ENCODE measurements around the gene ZAP70. TPM values are rescaled to one million over a fixed set of nuclear protein-coding genes. Genes with fewer than 3 reads are reported as not detected.

The ZAP70 gene
- total and polyA plus RNA-seq, 4 experiments from 2014 or later = 140 to 419 (median 276) TPM

DNA sequence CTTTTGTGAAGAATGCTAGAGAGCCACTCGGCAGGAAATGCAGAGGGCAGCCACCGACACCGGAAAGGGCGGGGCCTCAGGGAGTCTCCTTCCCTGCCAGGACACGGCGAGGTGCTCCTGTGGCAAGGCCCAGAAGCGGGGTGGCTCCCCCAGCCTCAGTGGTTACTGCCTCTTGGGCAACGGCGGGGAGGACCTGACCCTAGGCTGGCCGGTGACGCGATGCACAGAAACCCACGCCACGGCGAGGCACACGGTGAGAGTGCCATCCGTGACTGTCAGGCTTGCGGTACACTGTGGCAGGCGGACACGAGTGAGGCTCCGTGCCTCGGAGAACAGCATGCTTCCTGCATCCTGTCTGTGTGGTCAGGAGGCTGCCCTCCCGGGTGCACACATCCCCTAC lies 47.8 kb downstream of the ZAP70 start:
- Mint-ChIP-seq H3K27ac (peak overlapping the region; percentile 70 to 96 (median 90)), H3K4me3 (peak overlapping the region; percentile 12 to 79 (median 58)), H3K9me3 (peaks cover 0 to 1% (median 0%) of the 10 kb centered on the region in 8 donors), H3K4me1 (peaks cover 19 to 44% (median 35%) of the 10 kb centered on the region in 4 donors), H3K36me3 (peaks cover 46 to 68% of the 10 kb centered on the region in 2 donors), H3K27me3 (no peaks in the 10 kb centered on the region)
- Histone ChIP-seq H3K9me3 (ENCODE audit: control insufficient read depth in 1 of 2, low read length in 2 of 2) (no peaks in the 10 kb centered on the region), H3K4me1 (ENCODE audit: insufficient read depth, low read length) (peaks cover 34% of the 10 kb centered on the region), H3K36me3 (ENCODE audit: insufficient read depth, low read length) (peaks cover 34% of the 10 kb centered on the region), H3K4me3 (ENCODE audit: low read length in 2 of 2) (peak overlapping the region in 1 of 2 donors; percentile 8), H3K27ac (ENCODE audit: low read depth, low read length) (peak overlapping the region; percentile 44), H3K27me3 (ENCODE audit: insufficient read depth, low read length) (no peaks in the 10 kb centered on the region)
- intact Hi-C loops (cut with micrococcal nuclease) = no loop called here
- peak; percentile 49 to 72 (median 58) for DNase-seq
- POLR2A ChIA-PET (ENCODE audit: partially characterized antibody) = no interaction called here
- CTCF ChIA-PET (ENCODE audit: partially characterized antibody) = interaction anchor here (1.0 to 1.3 kb wide), 2 partner anchors 13 to 17 kb away, joined by 3 read pairs; no protein-coding TSS in a partner anchor

DNA sequence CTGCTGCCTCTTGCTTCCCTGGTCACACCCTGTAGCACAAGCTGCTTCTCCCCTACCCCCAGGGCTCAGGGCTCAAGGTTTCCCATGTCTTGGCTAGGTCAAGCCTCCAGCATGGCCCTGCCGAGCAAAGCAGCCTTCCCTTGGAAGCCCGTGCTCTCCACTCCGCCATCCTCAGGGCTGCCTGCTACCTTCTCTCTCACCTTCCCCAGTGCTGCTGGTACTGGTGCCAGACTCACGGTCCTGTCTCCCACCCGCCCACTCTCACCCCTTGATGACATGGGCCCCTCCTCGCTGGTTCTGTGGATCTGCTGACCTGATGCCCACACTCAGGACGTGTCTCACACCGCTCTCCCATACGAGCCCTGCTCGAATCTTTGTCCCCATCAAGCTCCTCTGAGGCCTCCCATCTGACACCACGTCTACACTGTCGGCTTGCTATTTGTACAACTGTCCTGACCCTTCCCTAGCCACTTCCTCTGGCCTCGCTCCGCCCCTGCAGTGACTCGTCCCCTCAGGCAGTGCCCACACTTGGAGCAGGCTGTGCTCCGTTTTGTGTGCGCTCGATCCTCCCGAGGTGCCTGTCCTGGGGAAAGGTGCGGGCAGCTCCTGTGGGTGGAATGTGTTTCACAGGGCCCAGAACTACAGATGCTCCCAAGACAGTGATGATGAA lies 49.9 kb downstream of the ZAP70 start:
- Mint-ChIP-seq H3K4me1 (peaks cover 19 to 53% (median 39%) of the 10 kb centered on the region in 4 donors), H3K27me3 (no peaks in the 10 kb centered on the region), H3K27ac (peak overlapping the region; percentile 20 to 84 (median 69)), H3K4me3 (peak overlapping the region in 1 of 8 donors; percentile 27), H3K36me3 (peaks cover 38 to 63% of the 10 kb centered on the region in 2 donors), H3K9me3 (peaks cover 0 to 1% (median 0%) of the 10 kb centered on the region in 8 donors)
- CTCF ChIA-PET (ENCODE audit: partially characterized antibody) = interaction anchor here (1.4 to 1.9 kb wide), 3 partner anchors 21 to 66 kb away, joined by 4 to 6 read pairs (median 5); no protein-coding TSS in a partner anchor
- intact Hi-C loops (cut with micrococcal nuclease) = no loop called here
- no peak overlapping the region for H3K27ac ChIP-seq (ENCODE audit: low read depth, low read length)
- peaks cover 34% of the 10 kb centered on the region for H3K4me1 ChIP-seq (ENCODE audit: insufficient read depth, low read length)
- H3K36me3 ChIP-seq (ENCODE audit: insufficient read depth, low read length) = peaks cover 26% of the 10 kb centered on the region
- no peak for DNase-seq
- H3K9me3 ChIP-seq (ENCODE audit: control insufficient read depth in 1 of 2, low read length in 2 of 2) = no peaks in the 10 kb centered on the region
- H3K27me3 ChIP-seq (ENCODE audit: insufficient read depth, low read length) = no peaks in the 10 kb centered on the region
- POLR2A ChIA-PET (ENCODE audit: partially characterized antibody) = no interaction called here
- no peak overlapping the region for H3K4me3 ChIP-seq (ENCODE audit: low read length in 2 of 2)

DNA sequence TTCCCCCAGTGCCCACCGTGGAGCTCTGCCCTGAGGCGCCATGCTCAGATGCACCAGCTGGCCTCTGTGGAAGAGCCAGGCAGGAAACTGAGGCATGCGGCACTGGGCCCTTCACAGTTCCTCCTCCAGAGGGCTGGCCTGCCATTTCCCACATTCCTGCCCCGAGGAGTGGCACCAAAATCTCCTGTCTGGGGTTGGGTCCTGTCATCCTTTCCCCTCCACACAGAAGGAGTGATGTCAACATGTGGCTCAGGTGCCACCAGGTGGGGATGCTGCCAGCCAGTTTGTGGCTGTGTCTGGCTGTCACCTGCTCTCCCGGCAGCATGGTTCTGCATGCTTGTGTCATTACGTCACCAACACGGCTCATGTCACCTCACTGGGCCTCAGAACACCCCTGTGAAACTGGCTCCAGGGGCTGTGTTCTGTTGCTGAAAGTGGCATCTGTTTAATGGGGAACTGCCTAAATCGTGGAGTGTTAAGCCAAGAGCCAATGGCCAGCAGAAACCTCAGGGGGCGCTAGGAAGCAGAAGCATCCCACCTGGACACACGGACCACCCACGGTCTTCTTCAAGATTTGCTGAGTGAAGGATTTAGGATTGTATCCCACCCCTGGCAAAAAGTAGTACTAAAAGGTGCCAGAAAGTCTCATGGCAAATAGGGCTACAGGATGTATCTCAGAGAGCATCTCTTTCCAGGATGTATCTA lies 51.3 kb downstream of the ZAP70 start:
- peak overlapping the region in 1 of 7 donors; percentile 77 for H3K27ac Mint-ChIP-seq
- Histone ChIP-seq H3K4me1 (ENCODE audit: insufficient read depth, low read length) (peaks cover 24% of the 10 kb centered on the region), H3K27ac (ENCODE audit: low read depth, low read length) (no peak overlapping the region), H3K36me3 (ENCODE audit: insufficient read depth, low read length) (peaks cover 26% of the 10 kb centered on the region), H3K4me3 (ENCODE audit: low read length in 2 of 2) (no peak overlapping the region), H3K27me3 (ENCODE audit: insufficient read depth, low read length) (no peaks in the 10 kb centered on the region), H3K9me3 (ENCODE audit: control insufficient read depth in 1 of 2, low read length in 2 of 2) (no peaks in the 10 kb centered on the region)
- no peak for DNase-seq
- CTCF ChIA-PET (ENCODE audit: partially characterized antibody) = interaction anchor here (1.3 kb wide), 1 partner anchor 55 kb away, joined by 3 read pairs; no protein-coding TSS in a partner anchor
- intact Hi-C loops (cut with micrococcal nuclease) = no loop called here
- no peak overlapping the region for H3K4me3 Mint-ChIP-seq
- peaks cover 28 to 55% of the 10 kb centered on the region in 2 donors for H3K36me3 Mint-ChIP-seq
- peaks cover 15 to 40% (median 30%) of the 10 kb centered on the region in 4 donors for H3K4me1 Mint-ChIP-seq
- no peaks in the 10 kb centered on the region for H3K9me3 Mint-ChIP-seq
- POLR2A ChIA-PET (ENCODE audit: partially characterized antibody) = interaction anchor here (0.9 kb wide), 1 partner anchor 22 kb away, joined by 4 read pairs; no protein-coding TSS in a partner anchor
- no peaks in the 10 kb centered on the region for H3K27me3 Mint-ChIP-seq

DNA sequence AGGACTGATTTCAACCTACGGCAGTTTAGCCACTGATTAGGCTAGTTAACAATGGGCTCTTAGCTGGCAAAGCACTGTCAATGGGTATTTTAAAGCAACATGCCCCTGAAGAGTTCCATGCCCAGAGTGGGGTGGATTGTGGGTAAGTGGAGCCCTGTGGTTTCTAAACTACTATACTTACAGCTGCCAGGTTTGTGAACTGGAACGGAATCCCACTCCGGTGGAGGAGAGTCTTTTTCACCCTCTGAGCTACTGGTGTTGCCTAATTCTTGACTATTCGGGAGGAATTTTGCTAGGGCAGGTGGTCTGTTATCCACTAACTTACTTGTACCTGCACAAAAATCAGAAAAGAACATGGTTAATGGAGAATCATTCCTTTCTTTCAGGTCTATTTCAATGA lies 52.6 kb downstream of the ZAP70 start:
- H3K27ac Mint-ChIP-seq = peak overlapping the region in 3 of 7 donors; percentile 2 to 59 (median 8)
- no peaks in the 10 kb centered on the region for H3K9me3 Mint-ChIP-seq
- intact Hi-C loops (cut with micrococcal nuclease) = no loop called here
- Histone ChIP-seq H3K27me3 (ENCODE audit: insufficient read depth, low read length) (no peaks in the 10 kb centered on the region), H3K9me3 (ENCODE audit: control insufficient read depth in 1 of 2, low read length in 2 of 2) (no peaks in the 10 kb centered on the region), H3K27ac (ENCODE audit: low read depth, low read length) (no peak overlapping the region), H3K36me3 (ENCODE audit: insufficient read depth, low read length) (peaks cover 26% of the 10 kb centered on the region), H3K4me1 (ENCODE audit: insufficient read depth, low read length) (peaks cover 12% of the 10 kb centered on the region), H3K4me3 (ENCODE audit: low read length in 2 of 2) (no peak overlapping the region)
- POLR2A ChIA-PET (ENCODE audit: partially characterized antibody) = no interaction called here
- no peak overlapping the region for H3K4me3 Mint-ChIP-seq
- H3K27me3 Mint-ChIP-seq = no peaks in the 10 kb centered on the region
- H3K4me1 Mint-ChIP-seq = peaks cover 6 to 28% (median 19%) of the 10 kb centered on the region in 4 donors
- H3K36me3 Mint-ChIP-seq = peaks cover 21 to 50% of the 10 kb centered on the region in 2 donors
- CTCF ChIA-PET (ENCODE audit: partially characterized antibody) = interaction anchor here (0.8 kb wide), 1 partner anchor 41 kb away, joined by 3 read pairs; no protein-coding TSS in a partner anchor
- DNase-seq = no peak

DNA sequence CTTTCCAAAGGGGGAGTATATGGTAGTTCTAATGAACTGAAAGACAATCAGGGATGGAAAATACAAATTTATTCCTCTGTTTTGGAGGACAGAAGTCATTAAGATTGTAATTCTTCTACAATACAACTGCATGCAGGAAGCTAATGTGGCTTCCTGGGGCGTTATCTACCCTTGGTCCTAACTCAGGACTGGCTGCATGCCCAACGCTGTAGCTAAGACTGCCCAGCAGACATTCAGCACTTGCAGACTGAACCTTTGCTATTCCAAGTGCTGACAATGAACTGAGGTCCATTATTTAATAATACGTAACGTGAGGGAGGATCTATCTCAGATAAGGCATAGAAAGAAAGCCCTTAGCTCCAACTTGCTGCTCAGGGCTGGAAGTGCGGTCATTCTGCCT lies 53.2 kb downstream of the ZAP70 start:
- H3K27ac Mint-ChIP-seq = peak overlapping the region in 2 of 7 donors; percentile 0 to 8
- no peaks in the 10 kb centered on the region for H3K27me3 ChIP-seq (ENCODE audit: insufficient read depth, low read length)
- no peak for DNase-seq
- H3K27me3 Mint-ChIP-seq = no peaks in the 10 kb centered on the region
- CTCF ChIA-PET (ENCODE audit: partially characterized antibody) = interaction anchor here (0.8 to 3.5 kb wide), 4 partner anchors 26 to 56 kb away, joined by 3 to 27 read pairs (median 4); partner anchors contain the start of gene ZAP70
- H3K9me3 Mint-ChIP-seq = no peaks in the 10 kb centered on the region
- no peak overlapping the region for H3K4me3 Mint-ChIP-seq
- H3K36me3 Mint-ChIP-seq = peaks cover 19 to 50% of the 10 kb centered on the region in 2 donors
- peaks cover 8% of the 10 kb centered on the region for H3K4me1 ChIP-seq (ENCODE audit: insufficient read depth, low read length)
- H3K9me3 ChIP-seq (ENCODE audit: control insufficient read depth in 1 of 2, low read length in 2 of 2) = no peaks in the 10 kb centered on the region
- H3K27ac ChIP-seq (ENCODE audit: low read depth, low read length) = no peak overlapping the region
- POLR2A ChIA-PET (ENCODE audit: partially characterized antibody) = interaction anchor here (0.8 kb wide), 1 partner anchor 53 kb away, joined by 3 read pairs; the partner anchor contains the start of gene ZAP70
- peaks cover 4 to 23% (median 12%) of the 10 kb centered on the region in 4 donors for H3K4me1 Mint-ChIP-seq
- no peak overlapping the region for H3K4me3 ChIP-seq (ENCODE audit: low read length in 2 of 2)
- H3K36me3 ChIP-seq (ENCODE audit: insufficient read depth, low read length) = peaks cover 25% of the 10 kb centered on the region
- intact Hi-C loops (cut with micrococcal nuclease) = no loop called here

DNA sequence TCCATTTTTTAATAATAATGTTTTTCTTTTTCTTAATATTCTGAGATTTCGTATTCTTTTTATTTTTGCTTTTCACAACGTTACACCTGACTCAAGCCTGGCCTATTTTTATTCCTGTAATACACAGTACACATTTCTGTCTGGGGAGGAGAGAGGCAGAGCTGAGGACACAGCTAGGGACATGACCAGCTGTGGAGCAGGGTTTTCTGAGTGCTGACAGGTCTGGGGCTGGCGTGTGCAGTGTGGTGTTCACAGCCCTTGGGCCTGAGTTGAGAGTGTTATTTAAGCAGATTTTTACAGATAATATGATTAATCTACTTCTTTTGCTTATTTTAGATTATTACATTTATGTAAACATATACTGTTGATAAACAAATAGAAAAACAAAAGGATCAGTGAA lies 55.9 kb downstream of the ZAP70 start:
- peaks cover 18 to 44% of the 10 kb centered on the region in 2 donors for H3K36me3 Mint-ChIP-seq

More for the DNA sequence above, 55.9 kb downstream of the ZAP70 start:
- no peak overlapping the region for H3K4me3 ChIP-seq (ENCODE audit: low read length in 2 of 2)
- DNase-seq = no peak
- Mint-ChIP-seq H3K27me3 (no peaks in the 10 kb centered on the region), H3K4me1 (peaks cover 0 to 12% (median 5%) of the 10 kb centered on the region in 4 donors), H3K4me3 (no peak overlapping the region), H3K27ac (peak overlapping the region in 1 of 7 donors; percentile 56), H3K9me3 (peaks cover 0 to under 1% (median 0%) of the 10 kb centered on the region in 8 donors)
- no peaks in the 10 kb centered on the region for H3K4me1 ChIP-seq (ENCODE audit: insufficient read depth, low read length)
- ChIA-PET POLR2A (ENCODE audit: partially characterized antibody) (no interaction called here), CTCF (ENCODE audit: partially characterized antibody) (interaction anchor here (2.3 to 3.5 kb wide), 2 partner anchors 58 to 70 kb away, joined by 13 to 27 read pairs; partner anchors contain the start of gene ZAP70)
- H3K9me3 ChIP-seq (ENCODE audit: control insufficient read depth in 1 of 2, low read length in 2 of 2) = no peaks in the 10 kb centered on the region
- no peaks in the 10 kb centered on the region for H3K27me3 ChIP-seq (ENCODE audit: insufficient read depth, low read length)
- intact Hi-C loops (cut with micrococcal nuclease) = loop anchor here (2.0 kb wide), 1 partner anchor 59 kb away; no protein-coding TSS in a partner anchor
- H3K27ac ChIP-seq (ENCODE audit: low read depth, low read length) = no peak overlapping the region
- H3K36me3 ChIP-seq (ENCODE audit: insufficient read depth, low read length) = peaks cover 22% of the 10 kb centered on the region
